ENCODE data around the gene KIDINS220.
A peak's percentile ranks its signal among the peaks of the same experiment; 100 is the strongest.
"Not testable (repeated sequence)": the region's sequence is repeated elsewhere in the genome, so short reads cannot be mapped to it uniquely, and the experiment has no call there.

Gene KIDINS220

GRCh38 chr2:8740136-8740535 lies 97.3 kb downstream of the KIDINS220 start:
- no peak for DNase-seq

- no peak for DNase-seq
These were observed 99.7 kb downstream of the KIDINS220 start for GRCh38 chr2:8737571-8738175.

- DNase-seq = no peak
These were observed 104.8 kb downstream of the KIDINS220 start for GRCh38 chr2:8732601-8733000.

GRCh38 chr2:8729939-8730338 lies 107.5 kb downstream of the KIDINS220 start:
- no peak for DNase-seq

GRCh38 chr2:8729101-8729500 lies 108.3 kb downstream of the KIDINS220 start:
- DNase-seq = not testable (repeated sequence)

- no peak for DNase-seq
These were observed 109.0 kb downstream of the KIDINS220 start for GRCh38 chr2:8728305-8729015.

GRCh38 chr2:8725838-8726237 lies 111.6 kb downstream of the KIDINS220 start:
- DNase-seq = no peak

GRCh38 chr2:8722986-8723385 lies 114.4 kb downstream of the KIDINS220 start:
- DNase-seq = no peak

- no peak for DNase-seq
These were observed 116.0 kb downstream of the KIDINS220 start for GRCh38 chr2:8721410-8721809.

GRCh38 chr2:8720741-8721140 lies 116.7 kb downstream of the KIDINS220 start:
- DNase-seq = no peak

GRCh38 chr2:8719528-8719927 lies 117.9 kb downstream of the KIDINS220 start:
- peak; percentile 55 for DNase-seq

GRCh38 chr2:8714971-8715370 lies 122.4 kb downstream of the KIDINS220 start:
- DNase-seq = no peak

GRCh38 chr2:8714283-8714682 lies 123.1 kb downstream of the KIDINS220 start:
- DNase-seq = no peak

- no peak for DNase-seq
These were observed 126.5 kb downstream of the KIDINS220 start for GRCh38 chr2:8710951-8711350.

GRCh38 chr2:8709611-8710010 lies 127.8 kb downstream of the KIDINS220 start:
- no peak for DNase-seq

- DNase-seq = no peak
These were observed 132.5 kb downstream of the KIDINS220 start for GRCh38 chr2:8704906-8705305.

GRCh38 chr2:8701681-8702379 lies 135.6 kb downstream of the KIDINS220 start:
- DNase-seq = no peak

- DNase-seq = no peak
These were observed 137.6 kb downstream of the KIDINS220 start for GRCh38 chr2:8699839-8700238.

GRCh38 chr2:8697190-8697589 lies 140.2 kb downstream of the KIDINS220 start:
- no peak for DNase-seq

- no peak for DNase-seq
These were observed 142.7 kb downstream of the KIDINS220 start for GRCh38 chr2:8694737-8695136.

GRCh38 chr2:8693157-8693821 lies 144.1 kb downstream of the KIDINS220 start:
- no peak for DNase-seq

GRCh38 chr2:8692783-8693156 lies 144.6 kb downstream of the KIDINS220 start:
- DNase-seq = no peak

- DNase-seq = no peak
These were observed 145.5 kb downstream of the KIDINS220 start for GRCh38 chr2:8691859-8692437.
